DND-41 (cell line): ENCODE measurements around the gene ZNF581.

Experiments used
- ATAC-seq: fragments of 200-7000 bp; cut with Tn5 transposase; 3 replicates; pipeline ENCODE4 v1.9.1; 2021; ENCODE audit warnings: low read depth; ENCODE audit not compliant: insufficient read depth
- DNase-seq: peaks from one replicate; pipeline ENCODE4 v3.0.0-alpha.2; 2020
- H2AFZ ChIP-seq: 2 replicates; pipeline ENCODE4 v1.6.0; 2012; ENCODE audit warnings: low read depth, low read length
- H3K27ac ChIP-seq: 2 replicates; pipeline ENCODE4 v1.5.1; 2012; ENCODE audit warnings: low read length, inconsistent platforms
- H3K27me3 ChIP-seq: fragments of 200-600 bp; sonication (generic); 2 replicates; pipeline ENCODE4 v1.6.0; 2012; ENCODE audit warnings: low read length, mild to moderate bottlenecking, inconsistent platforms; ENCODE audit not compliant: insufficient read depth, poor library complexity
- H3K36me3 ChIP-seq: 2 replicates; pipeline ENCODE4 v1.5.1; 2012; ENCODE audit warnings: low read length, inconsistent platforms; ENCODE audit not compliant: insufficient read depth
- H3K4me1 ChIP-seq: 2 replicates; pipeline ENCODE4 v1.5.1; 2012; ENCODE audit warnings: mild to moderate bottlenecking, low read length; ENCODE audit not compliant: insufficient read depth
- H3K4me2 ChIP-seq: 2 replicates; pipeline ENCODE4 v1.6.0; 2012; ENCODE audit warnings: mild to moderate bottlenecking, moderate library complexity, low read length, inconsistent platforms; ENCODE audit not compliant: insufficient read depth
- H3K4me3 ChIP-seq, 2 experiments: fragments of 200-600 bp in 1 of 2; shearing (Covaris generic) in 1 of 2; 2 replicates each; pipeline ENCODE4 v1.5.1; 2012 to 2016; ENCODE audit warnings: inconsistent platforms in 2 of 2, low read length in 2 of 2, mild to moderate bottlenecking in 2 of 2, low read depth in 1 of 2, moderate library complexity in 1 of 2
- H3K79me2 ChIP-seq: 2 replicates; pipeline ENCODE4 v1.6.0; 2012; ENCODE audit warnings: low read length, inconsistent platforms; ENCODE audit not compliant: insufficient read depth
- H3K9ac ChIP-seq: 2 replicates; pipeline ENCODE4 v1.6.0; 2012; ENCODE audit warnings: low read depth, mild to moderate bottlenecking, inconsistent platforms, low read length, moderate library complexity
- H3K9me3 ChIP-seq: 2 replicates; pipeline ENCODE4 v1.5.1; 2012; ENCODE audit warnings: low read length, moderate library complexity, mild to moderate bottlenecking, inconsistent platforms; ENCODE audit not compliant: insufficient read depth, severe bottlenecking
- H4K20me1 ChIP-seq: 2 replicates; pipeline ENCODE4 v1.6.0; 2012; ENCODE audit warnings: low read length; ENCODE audit not compliant: insufficient read depth
- EZH2 ChIP-seq: IDR thresholded peaks from 3 replicates; pipeline ENCODE4 v1.6.1; 2012; ENCODE audit warnings: borderline replicate concordance, low read depth, mild to moderate bottlenecking, moderate library complexity, low read length, inconsistent platforms; ENCODE audit not compliant: severe bottlenecking
- TF ChIP-seq, protein P1 (sequence below): IDR thresholded peaks from 2 replicates; pipeline ENCODE4 v1.5.1; 2012; ENCODE audit warnings: borderline replicate concordance, low read length, moderate library complexity, mild to moderate bottlenecking; ENCODE audit not compliant: poor library complexity, severe bottlenecking; ENCODE audit errors: extremely low read depth

ZNF581 gene

DNA sequence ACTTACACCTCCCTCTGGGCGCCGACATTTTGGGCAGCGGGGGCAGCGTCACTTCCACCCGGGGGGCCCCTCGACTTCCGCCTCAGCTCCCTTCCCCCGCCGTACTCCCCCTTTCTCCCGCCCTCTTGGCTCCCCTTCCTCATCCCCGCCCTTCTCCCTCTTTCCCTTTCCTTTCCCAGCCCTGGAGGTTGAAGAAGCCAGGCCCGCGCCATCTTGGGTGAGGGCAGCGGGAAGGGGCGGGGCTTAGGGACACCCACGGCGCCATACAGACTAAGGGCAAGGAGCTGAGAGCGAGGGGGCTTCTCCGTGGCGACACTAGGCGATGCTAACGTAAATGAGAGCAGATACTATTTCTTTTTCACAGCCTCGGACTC, 44.0 kb upstream of the ZNF581 start, which contains the start of gene FIZ1:
TSS of gene FIZ1 (minus strand) at position 50 of the 374 bp plus-strand sequence. CDS start 1,652 bp downstream, outside the sequence.
- no peaks in the 10 kb centered on the region for H3K9me3 ChIP-seq
- ATAC-seq, result peak; percentile 79
- no peaks in the 10 kb centered on the region for H4K20me1 ChIP-seq
- peaks cover 36% of the 10 kb centered on the region for H3K4me1 ChIP-seq
- peak within 1 kb of the TSS; percentile 99 for H3K9ac ChIP-seq
- TF ChIP-seq, protein P1, sequence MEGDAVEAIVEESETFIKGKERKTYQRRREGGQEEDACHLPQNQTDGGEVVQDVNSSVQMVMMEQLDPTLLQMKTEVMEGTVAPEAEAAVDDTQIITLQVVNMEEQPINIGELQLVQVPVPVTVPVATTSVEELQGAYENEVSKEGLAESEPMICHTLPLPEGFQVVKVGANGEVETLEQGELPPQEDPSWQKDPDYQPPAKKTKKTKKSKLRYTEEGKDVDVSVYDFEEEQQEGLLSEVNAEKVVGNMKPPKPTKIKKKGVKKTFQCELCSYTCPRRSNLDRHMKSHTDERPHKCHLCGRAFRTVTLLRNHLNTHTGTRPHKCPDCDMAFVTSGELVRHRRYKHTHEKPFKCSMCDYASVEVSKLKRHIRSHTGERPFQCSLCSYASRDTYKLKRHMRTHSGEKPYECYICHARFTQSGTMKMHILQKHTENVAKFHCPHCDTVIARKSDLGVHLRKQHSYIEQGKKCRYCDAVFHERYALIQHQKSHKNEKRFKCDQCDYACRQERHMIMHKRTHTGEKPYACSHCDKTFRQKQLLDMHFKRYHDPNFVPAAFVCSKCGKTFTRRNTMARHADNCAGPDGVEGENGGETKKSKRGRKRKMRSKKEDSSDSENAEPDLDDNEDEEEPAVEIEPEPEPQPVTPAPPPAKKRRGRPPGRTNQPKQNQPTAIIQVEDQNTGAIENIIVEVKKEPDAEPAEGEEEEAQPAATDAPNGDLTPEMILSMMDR, result no peak
- TF ChIP-seq EZH2, result no peak
- peaks cover 17% of the 10 kb centered on the region for H3K79me2 ChIP-seq
- peak; percentile 99 for DNase-seq
- H2AFZ ChIP-seq, result peak within 1 kb of the TSS; percentile 83
- peak within 1 kb of the TSS; percentile 99 for H3K27ac ChIP-seq
- H3K4me3 ChIP-seq, result peak within 1 kb of the TSS; percentile 53 to 76
- no peaks in the 10 kb centered on the region for H3K27me3 ChIP-seq
- H3K36me3 ChIP-seq, result peaks cover 32% of the 10 kb centered on the region
- H3K4me2 ChIP-seq, result peak within 1 kb of the TSS; percentile 93

DNA sequence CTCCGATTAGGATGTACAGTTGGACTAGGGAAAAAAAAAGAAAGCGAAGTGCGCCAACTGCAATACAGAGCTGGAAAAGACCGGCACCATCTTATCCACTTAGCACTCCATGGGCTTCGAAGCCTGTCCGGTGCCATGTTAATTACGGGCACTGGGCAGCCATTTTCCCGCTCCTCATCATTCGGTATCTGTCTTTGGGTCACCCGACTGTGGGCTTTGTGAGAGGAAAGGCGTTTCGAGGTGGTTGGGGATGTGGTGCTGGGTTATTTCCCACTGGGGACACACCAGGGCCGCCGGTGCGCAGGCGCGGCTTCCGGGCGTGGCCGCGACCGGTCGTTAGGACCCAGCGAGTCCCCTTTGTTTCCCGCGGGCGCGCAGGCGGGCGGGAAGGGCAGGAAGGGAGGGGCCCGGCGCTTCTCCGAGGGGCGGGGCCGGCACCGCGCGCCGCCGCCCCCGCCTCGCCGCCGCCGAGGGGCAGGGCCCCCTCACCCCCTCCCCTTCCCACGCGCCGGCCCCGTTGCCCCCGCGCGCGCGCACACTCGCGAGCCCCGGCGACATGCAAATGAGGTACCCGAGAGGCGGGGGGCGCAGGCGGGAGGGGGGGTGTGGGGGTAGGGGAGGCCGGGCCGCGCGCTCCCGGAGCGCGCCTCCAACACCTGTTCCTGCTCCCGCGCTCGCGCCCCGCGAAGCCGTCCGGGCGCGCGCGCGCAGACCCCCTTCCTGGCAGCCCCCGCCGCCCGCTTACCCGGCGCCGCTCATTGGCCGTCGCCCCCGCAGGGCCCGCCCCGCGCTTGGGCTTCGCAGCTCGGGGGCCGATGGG, 43.4 kb upstream of the ZNF581 start, which contains the start of gene ZNF524:
TSS of gene ZNF524 (plus strand) at position 447 of the 820 bp plus-strand sequence. CDS start 1,825 bp downstream, outside the sequence.
- H2AFZ ChIP-seq, result peak within 1 kb of the TSS; percentile 83
- peak within 1 kb of the TSS; percentile 99 for H3K27ac ChIP-seq
- DNase-seq, result peak; percentile 94
- H3K79me2 ChIP-seq, result peaks cover 17% of the 10 kb centered on the region
- H3K36me3 ChIP-seq, result peaks cover 27% of the 10 kb centered on the region
- H3K27me3 ChIP-seq, result no peaks in the 10 kb centered on the region
- H4K20me1 ChIP-seq, result no peaks in the 10 kb centered on the region
- no peaks in the 10 kb centered on the region for H3K9me3 ChIP-seq
- H3K4me2 ChIP-seq, result peak within 1 kb of the TSS; percentile 93
- peak; percentile 65 for ATAC-seq
- peaks cover 41% of the 10 kb centered on the region for H3K4me1 ChIP-seq
- H3K4me3 ChIP-seq, result peak within 1 kb of the TSS; percentile 66 to 76
- H3K9ac ChIP-seq, result peak within 1 kb of the TSS; percentile 99
- no peak for TF ChIP-seq EZH2
- TF ChIP-seq, protein P1, result no peak

DNA sequence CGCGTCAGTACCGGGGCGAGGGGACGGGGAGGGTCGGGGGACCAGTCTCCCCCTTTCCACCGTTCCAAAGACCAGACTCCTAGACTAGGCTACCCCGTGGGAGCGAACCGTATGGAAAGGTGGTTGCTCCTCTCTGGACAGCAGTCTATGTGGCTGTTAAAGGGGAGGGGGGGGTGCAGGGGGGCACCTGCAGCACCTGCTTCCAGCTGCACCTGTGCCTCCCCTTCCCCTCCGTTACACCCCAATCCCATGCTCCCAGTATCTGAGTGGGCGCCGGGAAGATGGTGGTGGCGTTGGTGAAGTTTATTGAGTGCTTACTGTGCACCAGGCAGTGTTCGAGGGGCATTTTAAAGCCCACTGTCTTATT, 42.8 kb upstream of the ZNF581 start:
- DNase-seq (no peak), ATAC-seq (no peak)
- no peaks in the 10 kb centered on the region for H4K20me1 ChIP-seq
- H3K79me2 ChIP-seq, result peaks cover 18% of the 10 kb centered on the region
- peak overlapping the region; percentile 99 for H3K9ac ChIP-seq
- H3K4me3 ChIP-seq, result peak overlapping the region; percentile 66 to 76; a peak in 3 of 4 replicates
- H3K4me2 ChIP-seq, result peak overlapping the region; percentile 93
- no peaks in the 10 kb centered on the region for H3K9me3 ChIP-seq
- H3K27ac ChIP-seq, result peak overlapping the region; percentile 93
- H3K27me3 ChIP-seq, result no peaks in the 10 kb centered on the region
- peaks cover 41% of the 10 kb centered on the region for H3K4me1 ChIP-seq
- TF ChIP-seq, protein P1, result no peak
- TF ChIP-seq EZH2, result no peak
- peaks cover 21% of the 10 kb centered on the region for H3K36me3 ChIP-seq
- peak overlapping the region; percentile 81 for H2AFZ ChIP-seq
